ENCODE measurements around the gene CADM4. TPM values are rescaled to one million over a fixed set of nuclear protein-coding genes. Genes with fewer than 3 reads are reported as not detected.

The CADM4 gene
- total RNA-seq, 5 donors from 2014 or later (not counting 1 experiment from before 2014, with no cell fraction given) = 0.16 to 0.61 (median 0.45) TPM

DNA sequence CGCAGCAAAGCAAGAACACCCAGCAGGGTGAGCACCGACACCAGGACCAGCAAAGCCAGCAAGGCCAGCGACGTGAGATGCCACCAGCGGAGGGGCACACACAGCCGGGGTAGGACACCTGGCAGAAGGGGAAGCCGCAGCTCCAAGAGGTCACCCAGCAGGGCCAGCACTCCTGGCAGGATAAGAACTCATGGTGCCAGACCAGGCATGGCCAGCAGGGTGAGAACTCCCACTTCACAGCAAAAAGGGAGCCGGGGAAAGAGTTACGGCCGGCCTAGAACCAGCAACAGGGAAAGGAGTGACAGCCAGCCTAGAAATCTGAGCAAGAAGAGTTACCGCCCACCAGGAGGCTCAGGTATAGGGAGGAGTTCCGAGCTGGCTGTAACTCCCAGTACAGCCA is 27.3 kb downstream of the CADM4 start:
- 98% methylated on average over 8 of the region's 12 CpGs for WGBS (ENCODE audit: insufficient coverage)
- H3K4me3 ChIP-seq (ENCODE audit: control insufficient read depth in 1 of 2, extremely low read depth in 1 of 2, low read length in 1 of 2) = no peak overlapping the region
- POLR2A ChIA-PET = no interaction called here
- H3K27me3 ChIP-seq (replicated peaks in 1 of 2; ENCODE audit: control insufficient read depth in 2 of 2, extremely low read depth in 1 of 2, insufficient read depth in 2 of 2, low read length in 1 of 2) = no peaks in the 10 kb centered on the region
- Mint-ChIP-seq H3K27me3 (no peaks in the 10 kb centered on the region), H3K27ac (no peak overlapping the region), H3K4me1 (peaks cover 28 to 48% (median 29%) of the 10 kb centered on the region in 3 donors), H3K4me3 (no peak overlapping the region), H3K36me3 (peaks cover 33% of the 10 kb centered on the region), H3K9me3 (no peaks in the 10 kb centered on the region)
- CTCF ChIA-PET = no interaction called here
- peaks cover 0 to 4% of the 10 kb centered on the region in 2 experiments for H3K4me1 ChIP-seq (ENCODE audit: control insufficient read depth in 1 of 2, extremely low read depth in 1 of 2, insufficient read depth in 2 of 2, low read length in 2 of 2)
- H3K36me3 ChIP-seq (ENCODE audit: control insufficient read depth in 2 of 2, extremely low read depth in 1 of 2, insufficient read depth in 1 of 2, low read length in 1 of 2) = peaks cover 23 to 34% of the 10 kb centered on the region in 2 donors
- DNase-seq (no peak), ATAC-seq (replicated peaks in 1 of 4) (no peak)
- no peaks in the 10 kb centered on the region for H3K9me3 ChIP-seq
- H3K27ac ChIP-seq (ENCODE audit: low read length) = no peak overlapping the region

DNA sequence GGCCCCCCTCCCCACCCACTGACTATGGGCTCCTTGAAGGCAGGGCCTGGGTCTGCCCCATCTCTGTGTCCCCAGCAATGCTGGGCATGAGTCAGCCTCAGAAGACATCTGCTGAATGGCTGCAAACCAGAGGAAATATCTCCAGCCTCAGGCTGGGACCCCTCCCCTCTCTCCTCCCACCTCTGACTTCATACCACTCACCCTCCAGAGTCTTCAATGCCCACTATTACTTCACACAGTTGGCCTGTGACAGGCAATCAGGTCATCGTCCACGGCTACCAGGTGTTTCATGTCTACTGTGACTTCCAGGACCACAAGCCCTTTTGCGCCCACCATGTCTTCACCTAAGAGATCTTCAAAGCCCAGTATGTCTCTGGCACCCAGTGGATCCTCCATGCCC is 27.9 kb downstream of the CADM4 start, which contains the start of gene SRRM5:
Gene SRRM5 (plus strand): TSS at position 301 of the 400 bp plus-strand sequence. CDS start 34 bp downstream, at position 335.
- WGBS (ENCODE audit: insufficient coverage) = 100% methylated on average over 3 of the region's 3 CpGs

GRCh38 chr19:43610493-43610892 is 29.2 kb downstream of the CADM4 start:
- ChIA-PET POLR2A (no interaction called here), CTCF (no interaction called here)
- Histone ChIP-seq H3K27me3 (replicated peaks in 1 of 2; ENCODE audit: control insufficient read depth in 2 of 2, extremely low read depth in 1 of 2, insufficient read depth in 2 of 2, low read length in 1 of 2) (no peaks in the 10 kb centered on the region), H3K9me3 (no peaks in the 10 kb centered on the region), H3K4me1 (ENCODE audit: control insufficient read depth in 1 of 2, extremely low read depth in 1 of 2, insufficient read depth in 2 of 2, low read length in 2 of 2) (peaks cover 0 to 4% of the 10 kb centered on the region in 2 experiments), H3K4me3 (ENCODE audit: control insufficient read depth in 1 of 2, extremely low read depth in 1 of 2, low read length in 1 of 2) (no peak overlapping the region), H3K27ac (ENCODE audit: low read length) (no peak overlapping the region), H3K36me3 (ENCODE audit: control insufficient read depth in 2 of 2, extremely low read depth in 1 of 2, insufficient read depth in 1 of 2, low read length in 1 of 2) (peaks cover 23 to 38% of the 10 kb centered on the region in 2 donors)
- Mint-ChIP-seq H3K27ac (peak overlapping the region in 1 of 2 donors; percentile 57), H3K4me3 (no peak overlapping the region), H3K36me3 (peaks cover 39% of the 10 kb centered on the region), H3K9me3 (no peaks in the 10 kb centered on the region), H3K27me3 (no peaks in the 10 kb centered on the region), H3K4me1 (peaks cover 24 to 36% (median 27%) of the 10 kb centered on the region in 3 donors)
- DNase-seq = no peak
- WGBS (ENCODE audit: insufficient coverage) = 100% methylated on average over 1 of the region's 3 CpGs
- ATAC-seq (replicated peaks in 1 of 4) = no peak

More for the DNA sequence above, 27.9 kb downstream of the CADM4 start, which contains the start of gene SRRM5:
- H3K27me3 Mint-ChIP-seq = no peaks in the 10 kb centered on the region
- H3K27ac Mint-ChIP-seq = no peak within 1 kb of the TSS
- no peaks in the 10 kb centered on the region for H3K9me3 Mint-ChIP-seq
- ATAC-seq (replicated peaks in 1 of 4) = no peak
- no peak for DNase-seq
- CTCF ChIA-PET = no interaction called here
- no peaks in the 10 kb centered on the region for H3K9me3 ChIP-seq
- H3K4me1 ChIP-seq (ENCODE audit: control insufficient read depth in 1 of 2, extremely low read depth in 1 of 2, insufficient read depth in 2 of 2, low read length in 2 of 2) = peaks cover 0 to 4% of the 10 kb centered on the region in 2 experiments
- H3K4me1 Mint-ChIP-seq = peaks cover 30 to 46% (median 30%) of the 10 kb centered on the region in 3 donors
- peaks cover 37% of the 10 kb centered on the region for H3K36me3 Mint-ChIP-seq
- H3K4me3 Mint-ChIP-seq = no peak within 1 kb of the TSS
- peaks cover 23 to 34% of the 10 kb centered on the region in 2 donors for H3K36me3 ChIP-seq (ENCODE audit: control insufficient read depth in 2 of 2, extremely low read depth in 1 of 2, insufficient read depth in 1 of 2, low read length in 1 of 2)
- POLR2A ChIA-PET = no interaction called here
- H3K27me3 ChIP-seq (replicated peaks in 1 of 2; ENCODE audit: control insufficient read depth in 2 of 2, extremely low read depth in 1 of 2, insufficient read depth in 2 of 2, low read length in 1 of 2) = no peaks in the 10 kb centered on the region
- no peak within 1 kb of the TSS for H3K27ac ChIP-seq (ENCODE audit: low read length)
- H3K4me3 ChIP-seq (ENCODE audit: control insufficient read depth in 1 of 2, extremely low read depth in 1 of 2, low read length in 1 of 2) = no peak within 1 kb of the TSS

GRCh38 chr19:43609872-43610271 is 29.8 kb downstream of the CADM4 start:
- CTCF ChIA-PET = interaction anchor here in 1 of 2 donors (0.7 kb wide), 1 partner anchor 55 kb away, joined by 4 read pairs; no protein-coding TSS in a partner anchor
- Histone ChIP-seq H3K27me3 (replicated peaks in 1 of 2; ENCODE audit: control insufficient read depth in 2 of 2, extremely low read depth in 1 of 2, insufficient read depth in 2 of 2, low read length in 1 of 2) (no peaks in the 10 kb centered on the region), H3K36me3 (ENCODE audit: control insufficient read depth in 2 of 2, extremely low read depth in 1 of 2, insufficient read depth in 1 of 2, low read length in 1 of 2) (peaks cover 23 to 38% of the 10 kb centered on the region in 2 donors), H3K4me1 (ENCODE audit: control insufficient read depth in 1 of 2, extremely low read depth in 1 of 2, insufficient read depth in 2 of 2, low read length in 2 of 2) (peaks cover 0 to 4% of the 10 kb centered on the region in 2 experiments), H3K27ac (ENCODE audit: low read length) (no peak overlapping the region), H3K9me3 (no peaks in the 10 kb centered on the region), H3K4me3 (ENCODE audit: control insufficient read depth in 1 of 2, extremely low read depth in 1 of 2, low read length in 1 of 2) (no peak overlapping the region)
- DNase-seq (no peak), ATAC-seq (replicated peaks in 1 of 4) (no peak)
- peak overlapping the region in 1 of 2 donors; percentile 61 for H3K27ac Mint-ChIP-seq
- peaks cover 24 to 35% (median 26%) of the 10 kb centered on the region in 3 donors for H3K4me1 Mint-ChIP-seq
- WGBS (ENCODE audit: insufficient coverage) = 90% methylated on average over 6 of the region's 7 CpGs
- no peaks in the 10 kb centered on the region for H3K27me3 Mint-ChIP-seq
- POLR2A ChIA-PET = no interaction called here
- H3K9me3 Mint-ChIP-seq = no peaks in the 10 kb centered on the region
- H3K4me3 Mint-ChIP-seq = no peak overlapping the region
- peaks cover 39% of the 10 kb centered on the region for H3K36me3 Mint-ChIP-seq

- ATAC-seq (replicated peaks in 1 of 4) = peak in 2 of 4 experiments; percentile 17 to 46
- peaks cover 14 to 18% (median 14%) of the 10 kb centered on the region in 3 donors for H3K4me1 Mint-ChIP-seq
- no peaks in the 10 kb centered on the region for H3K27me3 Mint-ChIP-seq
- Histone ChIP-seq H3K36me3 (ENCODE audit: control insufficient read depth in 2 of 2, extremely low read depth in 1 of 2, insufficient read depth in 1 of 2, low read length in 1 of 2) (peaks cover 10 to 25% of the 10 kb centered on the region in 2 donors), H3K27me3 (replicated peaks in 1 of 2; ENCODE audit: control insufficient read depth in 2 of 2, extremely low read depth in 1 of 2, insufficient read depth in 2 of 2, low read length in 1 of 2) (no peaks in the 10 kb centered on the region), H3K9me3 (no peaks in the 10 kb centered on the region), H3K4me3 (ENCODE audit: control insufficient read depth in 1 of 2, extremely low read depth in 1 of 2, low read length in 1 of 2) (no peak overlapping the region), H3K27ac (ENCODE audit: low read length) (no peak overlapping the region), H3K4me1 (ENCODE audit: control insufficient read depth in 1 of 2, extremely low read depth in 1 of 2, insufficient read depth in 2 of 2, low read length in 2 of 2) (peaks cover 0 to 4% of the 10 kb centered on the region in 2 experiments)
- 61% methylated on average over 11 of the region's 28 CpGs for WGBS (ENCODE audit: insufficient coverage)
- H3K4me3 Mint-ChIP-seq = no peak overlapping the region
- peak overlapping the region; percentile 36 to 68 for H3K27ac Mint-ChIP-seq
- no peaks in the 10 kb centered on the region for H3K9me3 Mint-ChIP-seq
- peaks cover 20% of the 10 kb centered on the region for H3K36me3 Mint-ChIP-seq
- DNase-seq = no peak
- POLR2A ChIA-PET = interaction anchor here in 1 of 2 donors (0.5 kb wide), 1 partner anchor 111 kb away, joined by 4 read pairs; no protein-coding TSS in a partner anchor
- CTCF ChIA-PET = no interaction called here
Measured at GRCh38 chr19:43607238-43608205, 32.1 kb downstream of the CADM4 start.

DNA sequence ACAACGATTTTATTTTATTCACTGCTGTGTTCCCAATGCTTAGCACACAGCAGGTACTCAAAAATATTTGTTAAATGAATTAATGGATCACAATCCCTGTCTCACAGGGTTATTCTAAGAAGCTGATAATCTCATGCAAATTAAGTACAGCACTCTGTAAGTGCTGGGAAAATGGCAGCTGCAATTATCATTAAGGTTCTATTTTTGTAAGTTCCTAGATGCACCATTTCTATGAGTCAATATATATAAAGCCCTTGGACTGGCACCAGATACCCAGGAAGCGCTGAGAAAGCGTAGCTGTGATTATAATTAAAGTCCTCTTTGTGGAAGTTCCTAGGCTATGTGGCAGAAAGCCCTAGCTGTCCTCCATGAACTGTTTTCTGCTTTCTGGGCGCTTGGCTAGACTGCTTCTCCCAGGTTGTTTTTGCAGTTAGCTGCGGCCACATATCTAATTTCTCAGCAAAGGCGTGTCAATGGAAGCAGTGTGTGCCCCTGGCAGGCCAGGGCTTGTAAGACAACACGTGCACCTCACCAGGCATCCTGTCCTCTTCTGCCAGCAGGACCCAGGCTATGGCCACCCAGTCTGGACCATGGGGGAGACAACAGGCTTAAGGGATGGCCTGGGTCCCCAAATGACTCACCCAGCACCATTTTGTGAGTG is 33.0 kb downstream of the CADM4 start:
- no peaks in the 10 kb centered on the region for H3K27me3 ChIP-seq (replicated peaks in 1 of 2; ENCODE audit: control insufficient read depth in 2 of 2, extremely low read depth in 1 of 2, insufficient read depth in 2 of 2, low read length in 1 of 2)
- H3K4me1 ChIP-seq (ENCODE audit: control insufficient read depth in 1 of 2, extremely low read depth in 1 of 2, insufficient read depth in 2 of 2, low read length in 2 of 2) = peaks cover 0 to under 1% of the 10 kb centered on the region in 2 experiments
- H3K36me3 ChIP-seq (ENCODE audit: control insufficient read depth in 2 of 2, extremely low read depth in 1 of 2, insufficient read depth in 1 of 2, low read length in 1 of 2) = peaks cover 3 to 17% of the 10 kb centered on the region in 2 donors
- peak overlapping the region in 1 of 2 donors; percentile 18 for H3K27ac Mint-ChIP-seq
- 97% methylated on average over 5 of the region's 7 CpGs for WGBS (ENCODE audit: insufficient coverage)
- peaks cover 14% of the 10 kb centered on the region for H3K36me3 Mint-ChIP-seq
- H3K27ac ChIP-seq (ENCODE audit: low read length) = no peak overlapping the region
- no peak overlapping the region for H3K4me3 Mint-ChIP-seq
- ChIA-PET CTCF (no interaction called here), POLR2A (no interaction called here)
- no peaks in the 10 kb centered on the region for H3K27me3 Mint-ChIP-seq
- peaks cover 10 to 12% (median 10%) of the 10 kb centered on the region in 3 donors for H3K4me1 Mint-ChIP-seq
- H3K9me3 ChIP-seq = no peaks in the 10 kb centered on the region
- ATAC-seq (replicated peaks in 1 of 4) (no peak), DNase-seq (no peak)
- no peaks in the 10 kb centered on the region for H3K9me3 Mint-ChIP-seq
- H3K4me3 ChIP-seq (ENCODE audit: control insufficient read depth in 1 of 2, extremely low read depth in 1 of 2, low read length in 1 of 2) = no peak overlapping the region
